SK-N-SH treated with all-trans-retinoic acid at 6 μM for 48 hours (cell line): Measurements from ENCODE around the gene NUDT1.

Experiments
- ARNTL ChIP-seq: fragments of 450-650 bp; formaldehyde crosslinking; IDR thresholded peaks from 2 replicates; pipeline ENCODE4 v1.5.0; 2020; ENCODE audit warnings: low read depth, mild to moderate bottlenecking, moderate library complexity, borderline replicate concordance
- PPARA ChIP-seq: fragments of 250-450 bp; sonication (Bioruptor Pico); IDR thresholded peaks from 2 replicates; pipeline ENCODE4 v1.5.0; 2020; ENCODE audit warnings: mild to moderate bottlenecking, borderline replicate concordance
- RARB ChIP-seq: fragments of 250-450 bp; sonication (Bioruptor Pico); IDR thresholded peaks from 2 replicates; pipeline ENCODE4 v1.8.0; 2021; ENCODE audit warnings: mild to moderate bottlenecking, moderate library complexity
- TCF4 ChIP-seq: fragments of 250-450 bp; sonication (Bioruptor Pico); IDR thresholded peaks from 2 replicates; pipeline ENCODE4 v1.8.0; 2021; ENCODE audit warnings: mild to moderate bottlenecking, moderate library complexity, borderline replicate concordance
- ZC3H10 ChIP-seq: fragments of 250-450 bp; sonication (Bioruptor Pico); IDR thresholded peaks from 2 replicates; pipeline ENCODE4 v1.5.1; 2021; ENCODE audit warnings: mild to moderate bottlenecking, moderate library complexity
- ZFP3 ChIP-seq: fragments of 250-450 bp; sonication (Bioruptor Pico); IDR thresholded peaks from 2 replicates; pipeline ENCODE4 v1.5.0; 2020; ENCODE audit warnings: mild to moderate bottlenecking, moderate library complexity
- ZNF8 ChIP-seq: fragments of 450-650 bp; formaldehyde crosslinking; IDR thresholded peaks from 2 replicates; pipeline ENCODE4 v1.5.0; 2020; ENCODE audit warnings: mild to moderate bottlenecking, moderate library complexity

GRCh38 chr7:2219606-2220005 lies 22.4 kb upstream of the NUDT1 start:
- no peak for TF ChIP-seq TCF4
- no peak for TF ChIP-seq ZNF8 (CRISPR knock-in tag)
- no peak for TF ChIP-seq ZFP3 (CRISPR knock-in tag)
- no peak for TF ChIP-seq RARB (CRISPR knock-in tag)
- no peak for TF ChIP-seq PPARA (CRISPR knock-in tag)
- no peak for TF ChIP-seq ARNTL (CRISPR knock-in tag)
- no peak for TF ChIP-seq ZC3H10 (CRISPR knock-in tag)
